ENCODE results near the gene LAMA4.

LAMA4 gene

DNA sequence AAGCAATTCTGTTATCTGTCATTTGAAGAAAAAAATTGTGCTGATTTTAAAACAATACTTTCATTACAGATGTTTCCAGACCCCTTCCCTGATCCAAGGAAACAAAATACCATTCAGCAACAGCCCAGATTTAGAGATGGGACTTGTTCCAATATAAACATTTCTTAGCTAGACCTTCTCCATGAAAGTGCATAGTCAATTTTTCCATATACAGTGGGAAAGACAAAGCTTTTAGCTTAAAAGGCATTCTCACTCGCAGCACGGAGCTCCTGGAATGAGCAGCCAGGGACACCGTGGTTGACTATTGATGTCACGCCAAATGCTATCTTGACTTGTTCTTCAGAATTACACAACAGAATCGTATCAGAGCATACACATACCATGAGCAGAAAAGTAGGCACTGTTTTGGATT is 21.5 kb downstream of the LAMA4 start:
- no peak overlapping the region for H3K23ac ChIP-seq (ENCODE audit: low read length)
- WGBS (ENCODE audit: extremely low coverage, insufficient coverage, insufficient read length) = no CpG with 5 or more reads among the region's 5 CpGs
- H3K18ac ChIP-seq (ENCODE audit: low read length) = no peak overlapping the region
- H4K8ac ChIP-seq (ENCODE audit: low read depth, low read length) = no peak overlapping the region
- peak in 1 of 2 donors; percentile 49 for DNase-seq
- H2AFZ ChIP-seq (ENCODE audit: insufficient read depth, low read length, poor library complexity) = no peak overlapping the region
- H2BK5ac ChIP-seq (ENCODE audit: low read depth, low read length, poor library complexity) = no peak overlapping the region
- H3K27ac ChIP-seq (ENCODE audit: low read depth, low read length) = no peak overlapping the region
- H3K14ac ChIP-seq (ENCODE audit: low read length) = no peak overlapping the region
- H3K4me2 ChIP-seq (ENCODE audit: low read length) = no peak overlapping the region
- H3K4me3 ChIP-seq (ENCODE audit: low read depth, low read length) = no peak overlapping the region
- H3K9ac ChIP-seq (ENCODE audit: low read length) = no peak overlapping the region
- no peaks in the 10 kb centered on the region for H3K79me1 ChIP-seq (ENCODE audit: low read length)
- H2BK12ac ChIP-seq (ENCODE audit: low read length) = no peak overlapping the region
- H2AK5ac ChIP-seq (ENCODE audit: low read length) = no peak overlapping the region
- no peak overlapping the region for H4K12ac ChIP-seq (ENCODE audit: low read depth, low read length)
- H3K4me1 ChIP-seq (ENCODE audit: control insufficient read depth in 1 of 2, insufficient read depth in 2 of 2, low read length in 2 of 2) = no peaks in the 10 kb centered on the region
- no peaks in the 10 kb centered on the region for H3K79me2 ChIP-seq (ENCODE audit: control insufficient read depth, insufficient read depth, low read length, poor library complexity)
- H3K4ac ChIP-seq (ENCODE audit: low read depth, low read length) = no peak overlapping the region
- H3K36me3 ChIP-seq (ENCODE audit: control insufficient read depth in 1 of 2, insufficient read depth in 2 of 2, low read length in 2 of 2) = no peaks in the 10 kb centered on the region
- no peak overlapping the region for H4K91ac ChIP-seq (ENCODE audit: low read depth, low read length)
- no peak overlapping the region for H2BK120ac ChIP-seq (ENCODE audit: insufficient read depth, low read length, poor library complexity)
- no peaks in the 10 kb centered on the region for H3K9me3 ChIP-seq (ENCODE audit: insufficient read depth, low read depth, low read length)
- H3K27me3 ChIP-seq (ENCODE audit: insufficient read depth, low read length) = no peaks in the 10 kb centered on the region

- Histone ChIP-seq H3K4ac (ENCODE audit: low read depth, low read length) (no peak overlapping the region), H2BK5ac (ENCODE audit: low read depth, low read length, poor library complexity) (no peak overlapping the region), H2AK5ac (ENCODE audit: low read length) (no peak overlapping the region), H3K4me1 (ENCODE audit: control insufficient read depth in 1 of 2, insufficient read depth in 2 of 2, low read length in 2 of 2) (no peaks in the 10 kb centered on the region), H3K27ac (ENCODE audit: low read depth, low read length) (no peak overlapping the region), H3K4me3 (ENCODE audit: low read depth, low read length) (no peak overlapping the region), H3K4me2 (ENCODE audit: low read length) (no peak overlapping the region), H2AFZ (ENCODE audit: insufficient read depth, low read length, poor library complexity) (no peak overlapping the region), H3K23ac (ENCODE audit: low read length) (no peak overlapping the region), H3K27me3 (ENCODE audit: insufficient read depth, low read length) (no peaks in the 10 kb centered on the region), H3K18ac (ENCODE audit: low read length) (no peak overlapping the region), H3K36me3 (ENCODE audit: control insufficient read depth in 1 of 2, insufficient read depth in 2 of 2, low read length in 2 of 2) (no peaks in the 10 kb centered on the region), H3K79me1 (ENCODE audit: low read length) (no peaks in the 10 kb centered on the region), H4K91ac (ENCODE audit: low read depth, low read length) (no peak overlapping the region), H3K79me2 (ENCODE audit: control insufficient read depth, insufficient read depth, low read length, poor library complexity) (no peaks in the 10 kb centered on the region), H3K14ac (ENCODE audit: low read length) (no peak overlapping the region), H3K9me3 (ENCODE audit: insufficient read depth, low read depth, low read length) (no peaks in the 10 kb centered on the region), H4K12ac (ENCODE audit: low read depth, low read length) (no peak overlapping the region), H4K8ac (ENCODE audit: low read depth, low read length) (no peak overlapping the region), H2BK120ac (ENCODE audit: insufficient read depth, low read length, poor library complexity) (no peak overlapping the region), H3K9ac (ENCODE audit: low read length) (no peak overlapping the region), H2BK12ac (ENCODE audit: low read length) (no peak overlapping the region)
- WGBS (ENCODE audit: extremely low coverage, insufficient coverage, insufficient read length) = no CpG with 5 or more reads among the region's 2 CpGs
- DNase-seq = no peak
Observed at GRCh38 chr6:112231594-112232060, 22.7 kb downstream of the LAMA4 start.

GRCh38 chr6:112231164-112231563 is 23.2 kb downstream of the LAMA4 start:
- no peak overlapping the region for H3K18ac ChIP-seq (ENCODE audit: low read length)
- H3K9ac ChIP-seq (ENCODE audit: low read length) = no peak overlapping the region
- H3K79me1 ChIP-seq (ENCODE audit: low read length) = no peaks in the 10 kb centered on the region
- H3K27me3 ChIP-seq (ENCODE audit: insufficient read depth, low read length) = no peaks in the 10 kb centered on the region
- no peak overlapping the region for H4K8ac ChIP-seq (ENCODE audit: low read depth, low read length)
- H3K36me3 ChIP-seq (ENCODE audit: control insufficient read depth in 1 of 2, insufficient read depth in 2 of 2, low read length in 2 of 2) = no peaks in the 10 kb centered on the region
- H2AK5ac ChIP-seq (ENCODE audit: low read length) = no peak overlapping the region
- H4K91ac ChIP-seq (ENCODE audit: low read depth, low read length) = no peak overlapping the region
- no peak overlapping the region for H3K23ac ChIP-seq (ENCODE audit: low read length)
- no peaks in the 10 kb centered on the region for H3K9me3 ChIP-seq (ENCODE audit: insufficient read depth, low read depth, low read length)
- H2BK120ac ChIP-seq (ENCODE audit: insufficient read depth, low read length, poor library complexity) = no peak overlapping the region
- H2BK5ac ChIP-seq (ENCODE audit: low read depth, low read length, poor library complexity) = no peak overlapping the region
- H3K79me2 ChIP-seq (ENCODE audit: control insufficient read depth, insufficient read depth, low read length, poor library complexity) = no peaks in the 10 kb centered on the region
- H2BK12ac ChIP-seq (ENCODE audit: low read length) = no peak overlapping the region
- no peak for DNase-seq
- no peak overlapping the region for H4K12ac ChIP-seq (ENCODE audit: low read depth, low read length)
- no peaks in the 10 kb centered on the region for H3K4me1 ChIP-seq (ENCODE audit: control insufficient read depth in 1 of 2, insufficient read depth in 2 of 2, low read length in 2 of 2)
- no peak overlapping the region for H3K4me2 ChIP-seq (ENCODE audit: low read length)
- H3K4ac ChIP-seq (ENCODE audit: low read depth, low read length) = no peak overlapping the region
- no CpG with 5 or more reads among the region's 1 CpG for WGBS (ENCODE audit: extremely low coverage, insufficient coverage, insufficient read length)
- H2AFZ ChIP-seq (ENCODE audit: insufficient read depth, low read length, poor library complexity) = no peak overlapping the region
- no peak overlapping the region for H3K4me3 ChIP-seq (ENCODE audit: low read depth, low read length)
- no peak overlapping the region for H3K14ac ChIP-seq (ENCODE audit: low read length)
- no peak overlapping the region for H3K27ac ChIP-seq (ENCODE audit: low read depth, low read length)

GRCh38 chr6:112228480-112229332 is 25.7 kb downstream of the LAMA4 start:
- Histone ChIP-seq H3K14ac (ENCODE audit: low read length) (no peak overlapping the region), H3K9ac (ENCODE audit: low read length) (no peak overlapping the region), H2BK120ac (ENCODE audit: insufficient read depth, low read length, poor library complexity) (no peak overlapping the region), H3K4me2 (ENCODE audit: low read length) (no peak overlapping the region), H2BK5ac (ENCODE audit: low read depth, low read length, poor library complexity) (no peak overlapping the region), H4K12ac (ENCODE audit: low read depth, low read length) (no peak overlapping the region), H3K27ac (ENCODE audit: low read depth, low read length) (no peak overlapping the region), H3K18ac (ENCODE audit: low read length) (no peak overlapping the region), H2AFZ (ENCODE audit: insufficient read depth, low read length, poor library complexity) (no peak overlapping the region), H2AK5ac (ENCODE audit: low read length) (no peak overlapping the region), H3K79me1 (ENCODE audit: low read length) (no peaks in the 10 kb centered on the region), H3K79me2 (ENCODE audit: control insufficient read depth, insufficient read depth, low read length, poor library complexity) (no peaks in the 10 kb centered on the region), H4K8ac (ENCODE audit: low read depth, low read length) (no peak overlapping the region), H3K9me3 (ENCODE audit: insufficient read depth, low read depth, low read length) (no peaks in the 10 kb centered on the region), H2BK12ac (ENCODE audit: low read length) (no peak overlapping the region), H3K4ac (ENCODE audit: low read depth, low read length) (no peak overlapping the region), H3K36me3 (ENCODE audit: control insufficient read depth in 1 of 2, insufficient read depth in 2 of 2, low read length in 2 of 2) (no peaks in the 10 kb centered on the region), H4K91ac (ENCODE audit: low read depth, low read length) (no peak overlapping the region), H3K4me3 (ENCODE audit: low read depth, low read length) (no peak overlapping the region), H3K23ac (ENCODE audit: low read length) (no peak overlapping the region), H3K4me1 (ENCODE audit: control insufficient read depth in 1 of 2, insufficient read depth in 2 of 2, low read length in 2 of 2) (no peaks in the 10 kb centered on the region), H3K27me3 (ENCODE audit: insufficient read depth, low read length) (no peaks in the 10 kb centered on the region)
- no CpG with 5 or more reads among the region's 7 CpGs for WGBS (ENCODE audit: extremely low coverage, insufficient coverage, insufficient read length)
- no peak for DNase-seq
